GM18511 (cell line): ENCODE results near the gene CAMKK2.
A peak's percentile ranks its signal among the peaks of the same experiment; 100 is the strongest.
"Not testable (repeated sequence)": the region's sequence is repeated elsewhere in the genome, so short reads cannot be mapped to it uniquely, and the experiment has no call there.

Experiments used
- ATAC-seq: cut with Tn5 transposase; IDR thresholded peaks from one replicate; pipeline ENCODE4 v1.9.1; 2021; ENCODE audit warnings: mild to moderate bottlenecking, moderate library complexity; ENCODE audit not compliant: unreplicated experiment

The CAMKK2 gene

GRCh38 chr12:121226871-121227270, 69.6 kb downstream of the CAMKK2 start:
- ATAC-seq: not testable (repeated sequence)

- ATAC-seq: no peak
These were observed 70.1 kb downstream of the CAMKK2 start for GRCh38 chr12:121226399-121226798.

- ATAC-seq: no peak
These were observed 71.9 kb downstream of the CAMKK2 start for GRCh38 chr12:121224591-121224990.

- ATAC-seq: no peak
These were observed 72.9 kb downstream of the CAMKK2 start for GRCh38 chr12:121223292-121224285.

- ATAC-seq: no peak
These were observed 73.7 kb downstream of the CAMKK2 start for GRCh38 chr12:121222847-121223246.

GRCh38 chr12:121219353-121219986, 77.0 kb downstream of the CAMKK2 start:
- ATAC-seq: no peak

- ATAC-seq: no peak
These were observed 77.7 kb downstream of the CAMKK2 start for GRCh38 chr12:121218588-121219352.

GRCh38 chr12:121217761-121218160, 78.7 kb downstream of the CAMKK2 start:
- ATAC-seq: no peak

GRCh38 chr12:121217063-121217462, 79.4 kb downstream of the CAMKK2 start:
- ATAC-seq: no peak

GRCh38 chr12:121216102-121216501, 80.4 kb downstream of the CAMKK2 start:
- no peak for ATAC-seq

GRCh38 chr12:121214855-121215745, 81.4 kb downstream of the CAMKK2 start:
- ATAC-seq: no peak

- no peak for ATAC-seq
These were observed 82.2 kb downstream of the CAMKK2 start for GRCh38 chr12:121214166-121214777.

- ATAC-seq: no peak
These were observed 83.6 kb downstream of the CAMKK2 start for GRCh38 chr12:121212875-121213274.

GRCh38 chr12:121209624-121210572, 86.6 kb downstream of the CAMKK2 start, which contains the start of gene P2RX4:
P2RX4 (plus strand) TSS chr12:121210129; CDS start chr12:121210165, 36 bp downstream.
- peak; percentile 75 for ATAC-seq

- no peak for ATAC-seq
These were observed 87.3 kb downstream of the CAMKK2 start for GRCh38 chr12:121209221-121209620.

- not testable (repeated sequence) for ATAC-seq
These were observed 87.9 kb downstream of the CAMKK2 start for GRCh38 chr12:121208571-121208970.

GRCh38 chr12:121205491-121205890, 91.0 kb downstream of the CAMKK2 start:
- no peak for ATAC-seq

GRCh38 chr12:121203482-121203881, 93.0 kb downstream of the CAMKK2 start:
- no peak for ATAC-seq
